ENCODE data around the gene MYCBPAP.
"Not testable (repeated sequence)": the region's sequence is repeated elsewhere in the genome, so short reads cannot be mapped to it uniquely, and the experiment has no call there.

Gene MYCBPAP

GRCh38 chr17:50472761-50473161 is 35.5 kb upstream of the MYCBPAP start:
- not testable (repeated sequence) for DNase-seq

- DNase-seq: no peak
Measured at GRCh38 chr17:50473901-50474300, 34.3 kb upstream of the MYCBPAP start.

GRCh38 chr17:50474523-50474922 is 33.7 kb upstream of the MYCBPAP start:
- DNase-seq: no peak

GRCh38 chr17:50475362-50475761 is 32.9 kb upstream of the MYCBPAP start:
- DNase-seq: no peak

- DNase-seq: not testable (repeated sequence)
Measured at GRCh38 chr17:50475775-50476544, 32.3 kb upstream of the MYCBPAP start.

GRCh38 chr17:50476545-50477315 is 31.5 kb upstream of the MYCBPAP start:
- DNase-seq: no peak

- no peak for DNase-seq
Measured at GRCh38 chr17:50477976-50478375, 30.3 kb upstream of the MYCBPAP start.

- DNase-seq: peak; percentile 96
Measured at GRCh38 chr17:50478391-50479381, 29.6 kb upstream of the MYCBPAP start, which contains the start of gene RSAD1. Gene RSAD1 (plus strand): TSS chr17:50478860. CDS start chr17:50478885, 25 bp downstream.

- DNase-seq: peak; percentile 96
Measured at GRCh38 chr17:50479522-50480141, 28.6 kb upstream of the MYCBPAP start.

GRCh38 chr17:50480142-50480764 is 28.0 kb upstream of the MYCBPAP start:
- DNase-seq: no peak

GRCh38 chr17:50480854-50481490 is 27.3 kb upstream of the MYCBPAP start:
- DNase-seq: peak; percentile 28

GRCh38 chr17:50481648-50482047 is 26.6 kb upstream of the MYCBPAP start:
- no peak for DNase-seq

- no peak for DNase-seq
Measured at GRCh38 chr17:50482110-50482509, 26.1 kb upstream of the MYCBPAP start.

GRCh38 chr17:50482516-50482915 is 25.7 kb upstream of the MYCBPAP start:
- peak; percentile 91 for DNase-seq

GRCh38 chr17:50483266-50483665 is 25.0 kb upstream of the MYCBPAP start:
- DNase-seq: no peak

GRCh38 chr17:50484386-50485155 is 23.7 kb upstream of the MYCBPAP start:
- no peak for DNase-seq

GRCh38 chr17:50487213-50488096 is 20.8 kb upstream of the MYCBPAP start:
- no peak for DNase-seq

GRCh38 chr17:50488880-50489279 is 19.4 kb upstream of the MYCBPAP start:
- no peak for DNase-seq

GRCh38 chr17:50491505-50491904 is 16.7 kb upstream of the MYCBPAP start:
- no peak for DNase-seq
